Mesendoderm (in vitro differentiated cells): ENCODE data around the gene WDPCP.

Source experiments
- DNase-seq: peaks from one replicate; pipeline ENCODE4 v3.0.0; 2013
- H2AK5ac ChIP-seq: 2 replicates; pipeline ENCODE4 v1.6.1; 2013; ENCODE audit warnings: low read length, inconsistent platforms
- H2BK120ac ChIP-seq: 2 replicates; pipeline ENCODE4 v1.6.1; 2013; ENCODE audit warnings: low read depth, mild to moderate bottlenecking, low read length, moderate library complexity, mixed read lengths
- H2BK15ac ChIP-seq: replicated peaks from 2 replicates; pipeline ENCODE4 v1.6.1; 2013; ENCODE audit warnings: low read depth, mild to moderate bottlenecking, moderate library complexity
- H2BK5ac ChIP-seq: 2 replicates; pipeline ENCODE4 v1.6.1; 2013; ENCODE audit warnings: low read length, inconsistent platforms
- H3K18ac ChIP-seq: 2 replicates; pipeline ENCODE4 v1.6.1; 2013; ENCODE audit warnings: mild to moderate bottlenecking, low read length, mixed read lengths
- H3K23ac ChIP-seq: one replicate; pipeline ENCODE4 v1.6.1; 2013; ENCODE audit warnings: low read length
- H3K27ac ChIP-seq: 2 replicates; pipeline ENCODE4 v1.5.1; 2013; ENCODE audit warnings: low read depth, mild to moderate bottlenecking, inconsistent platforms, low read length, moderate library complexity
- H3K27me3 ChIP-seq: 2 replicates; pipeline ENCODE4 v1.6.1; 2013; ENCODE audit warnings: low read length, control low read depth, mild to moderate bottlenecking, inconsistent platforms; ENCODE audit not compliant: insufficient read depth, poor library complexity
- H3K36me3 ChIP-seq: 2 replicates; pipeline ENCODE4 v1.6.1; 2013; ENCODE audit warnings: low read length, inconsistent platforms; ENCODE audit not compliant: control insufficient read depth, insufficient read depth
- H3K4ac ChIP-seq: one replicate; pipeline ENCODE4 v1.6.1; 2013; ENCODE audit warnings: low read depth, mild to moderate bottlenecking, low read length, moderate library complexity
- H3K4me1 ChIP-seq: 2 replicates; pipeline ENCODE4 v1.6.1; 2013; ENCODE audit warnings: low read depth, low read length, inconsistent platforms; ENCODE audit not compliant: control insufficient read depth
- H3K4me2 ChIP-seq: 2 replicates; pipeline ENCODE4 v1.6.1; 2013; ENCODE audit warnings: low read length
- H3K4me3 ChIP-seq: 2 replicates; pipeline ENCODE4 v1.5.1; 2013; ENCODE audit warnings: mild to moderate bottlenecking, low read length
- H3K56ac ChIP-seq: one replicate; pipeline ENCODE4 v1.6.1; 2013; ENCODE audit warnings: low read length
- H3K79me1 ChIP-seq: 2 replicates; pipeline ENCODE4 v1.6.1; 2013; ENCODE audit warnings: low read length, inconsistent platforms
- H3K79me2 ChIP-seq: 2 replicates; pipeline ENCODE4 v1.6.1; 2013; ENCODE audit warnings: mild to moderate bottlenecking, low read length; ENCODE audit not compliant: control insufficient read depth, insufficient read depth
- H3K9ac ChIP-seq: 2 replicates; pipeline ENCODE4 v1.6.1; 2013; ENCODE audit warnings: low read length, inconsistent platforms
- H4K5ac ChIP-seq: one replicate; pipeline ENCODE4 v1.6.1; 2013; ENCODE audit warnings: low read length
- H4K8ac ChIP-seq: one replicate; pipeline ENCODE4 v1.6.1; 2013; ENCODE audit warnings: low read depth, mild to moderate bottlenecking, control low read depth, low read length, moderate library complexity
- WGBS: extraction: QIAGEN DNeasy Blood & Tissue Kit; methylation state at CpG from one replicate; pipeline ENCODE4 v1.1.7; 2013; ENCODE audit warnings: low lambda C conversion rate, missing lambda C conversion rate; ENCODE audit not compliant: insufficient coverage; ENCODE audit errors: extremely low coverage; 5-methylcytosine and 5-hydroxymethylcytosine counted together

The WDPCP gene

GRCh38 chr2:63118821-63119220 lies 469.5 kb downstream of the WDPCP start:
- H3K56ac ChIP-seq: no peak overlapping the region
- H3K27ac ChIP-seq: no peak overlapping the region
- H3K4me3 ChIP-seq: no peak overlapping the region
- no peak overlapping the region for H4K8ac ChIP-seq
- no peak overlapping the region for H2BK5ac ChIP-seq
- H3K79me2 ChIP-seq: no peaks in the 10 kb centered on the region
- no CpG with 5 or more reads among the region's 2 CpGs for WGBS
- no peak overlapping the region for H2AK5ac ChIP-seq
- H2BK15ac ChIP-seq: no peak overlapping the region
- no peak overlapping the region for H2BK120ac ChIP-seq
- H3K9ac ChIP-seq: no peak overlapping the region
- H3K36me3 ChIP-seq: no peaks in the 10 kb centered on the region
- no peak overlapping the region for H3K4ac ChIP-seq
- no peaks in the 10 kb centered on the region for H3K79me1 ChIP-seq
- no peaks in the 10 kb centered on the region for H3K4me1 ChIP-seq
- no peak overlapping the region for H3K4me2 ChIP-seq
- no peak for DNase-seq
- H3K18ac ChIP-seq: no peak overlapping the region
- H3K23ac ChIP-seq: no peak overlapping the region
- H4K5ac ChIP-seq: no peak overlapping the region
- H3K27me3 ChIP-seq: no peaks in the 10 kb centered on the region

GRCh38 chr2:63104482-63104881 lies 483.8 kb downstream of the WDPCP start:
- Histone ChIP-seq H3K4me2 (no peak overlapping the region), H2BK15ac (no peak overlapping the region), H3K56ac (no peak overlapping the region), H3K9ac (no peak overlapping the region), H3K27ac (no peak overlapping the region), H3K4ac (no peak overlapping the region), H2BK120ac (no peak overlapping the region), H3K79me2 (no peaks in the 10 kb centered on the region), H3K23ac (no peak overlapping the region), H2AK5ac (no peak overlapping the region), H3K18ac (no peak overlapping the region), H3K79me1 (no peaks in the 10 kb centered on the region), H4K5ac (no peak overlapping the region), H3K4me1 (no peaks in the 10 kb centered on the region), H3K4me3 (no peak overlapping the region), H3K36me3 (no peaks in the 10 kb centered on the region), H2BK5ac (no peak overlapping the region), H3K27me3 (no peaks in the 10 kb centered on the region), H4K8ac (no peak overlapping the region)
- DNase-seq: no peak
- WGBS: no CpG with 5 or more reads among the region's 1 CpG

GRCh38 chr2:63101954-63102353 lies 486.3 kb downstream of the WDPCP start:
- H3K79me2 ChIP-seq: no peaks in the 10 kb centered on the region
- H3K79me1 ChIP-seq: no peaks in the 10 kb centered on the region
- H2BK5ac ChIP-seq: no peak overlapping the region
- H3K18ac ChIP-seq: no peak overlapping the region
- H2BK120ac ChIP-seq: no peak overlapping the region
- no CpG with 5 or more reads among the region's 2 CpGs for WGBS
- no peak overlapping the region for H2BK15ac ChIP-seq
- no peak overlapping the region for H3K4ac ChIP-seq
- H3K23ac ChIP-seq: no peak overlapping the region
- H3K4me2 ChIP-seq: no peak overlapping the region
- H3K4me1 ChIP-seq: no peaks in the 10 kb centered on the region
- no peak overlapping the region for H2AK5ac ChIP-seq
- H3K27ac ChIP-seq: no peak overlapping the region
- no peak overlapping the region for H3K4me3 ChIP-seq
- DNase-seq: no peak
- H3K36me3 ChIP-seq: no peaks in the 10 kb centered on the region
- H4K5ac ChIP-seq: no peak overlapping the region
- no peak overlapping the region for H3K56ac ChIP-seq
- H4K8ac ChIP-seq: no peak overlapping the region
- no peaks in the 10 kb centered on the region for H3K27me3 ChIP-seq
- H3K9ac ChIP-seq: no peak overlapping the region

- Histone ChIP-seq H3K18ac (no peak overlapping the region), H4K5ac (no peak overlapping the region), H3K27ac (no peak overlapping the region), H2BK15ac (no peak overlapping the region), H3K23ac (no peak overlapping the region), H3K4me1 (no peaks in the 10 kb centered on the region), H2BK5ac (no peak overlapping the region), H2BK120ac (no peak overlapping the region), H3K4me2 (no peak overlapping the region), H3K79me1 (no peaks in the 10 kb centered on the region), H3K4me3 (no peak overlapping the region), H4K8ac (no peak overlapping the region), H3K27me3 (no peaks in the 10 kb centered on the region), H3K36me3 (no peaks in the 10 kb centered on the region), H3K79me2 (no peaks in the 10 kb centered on the region), H2AK5ac (no peak overlapping the region), H3K9ac (no peak overlapping the region), H3K4ac (no peak overlapping the region), H3K56ac (no peak overlapping the region)
- no CpG with 5 or more reads among the region's 1 CpG for WGBS
- no peak for DNase-seq
Observed at GRCh38 chr2:63099032-63099431, 489.2 kb downstream of the WDPCP start.

GRCh38 chr2:63096491-63096890 lies 491.8 kb downstream of the WDPCP start:
- no CpG with 5 or more reads among the region's 1 CpG for WGBS
- Histone ChIP-seq H2BK5ac (no peak overlapping the region), H3K79me2 (no peaks in the 10 kb centered on the region), H3K27ac (no peak overlapping the region), H3K36me3 (no peaks in the 10 kb centered on the region), H3K9ac (no peak overlapping the region), H3K23ac (no peak overlapping the region), H3K4me2 (no peak overlapping the region), H3K4ac (no peak overlapping the region), H3K27me3 (no peaks in the 10 kb centered on the region), H4K5ac (no peak overlapping the region), H3K18ac (no peak overlapping the region), H2BK120ac (no peak overlapping the region), H2AK5ac (no peak overlapping the region), H4K8ac (no peak overlapping the region), H3K4me1 (no peaks in the 10 kb centered on the region), H2BK15ac (no peak overlapping the region), H3K56ac (no peak overlapping the region), H3K79me1 (no peaks in the 10 kb centered on the region), H3K4me3 (no peak overlapping the region)
- DNase-seq: no peak

GRCh38 chr2:63093502-63093901 lies 494.8 kb downstream of the WDPCP start:
- Histone ChIP-seq H3K36me3 (no peaks in the 10 kb centered on the region), H3K27ac (no peak overlapping the region), H2BK15ac (no peak overlapping the region), H3K23ac (no peak overlapping the region), H3K4me3 (no peak overlapping the region), H2BK5ac (no peak overlapping the region), H3K4me2 (no peak overlapping the region), H4K8ac (no peak overlapping the region), H3K18ac (no peak overlapping the region), H3K79me2 (no peaks in the 10 kb centered on the region), H2AK5ac (no peak overlapping the region), H3K9ac (no peak overlapping the region), H3K4me1 (no peaks in the 10 kb centered on the region), H3K79me1 (no peaks in the 10 kb centered on the region), H3K4ac (no peak overlapping the region), H2BK120ac (no peak overlapping the region), H3K27me3 (no peaks in the 10 kb centered on the region), H3K56ac (no peak overlapping the region), H4K5ac (no peak overlapping the region)
- DNase-seq: no peak
- WGBS: no CpG with 5 or more reads among the region's 1 CpG
